ENCODE data around the gene PLXNB1. TPM values are rescaled to one million over a fixed set of nuclear protein-coding genes. Genes with fewer than 3 reads are reported as not detected.

Gene PLXNB1
- total RNA-seq, 1 experiment from 2014 or later, result 24.6 TPM

DNA sequence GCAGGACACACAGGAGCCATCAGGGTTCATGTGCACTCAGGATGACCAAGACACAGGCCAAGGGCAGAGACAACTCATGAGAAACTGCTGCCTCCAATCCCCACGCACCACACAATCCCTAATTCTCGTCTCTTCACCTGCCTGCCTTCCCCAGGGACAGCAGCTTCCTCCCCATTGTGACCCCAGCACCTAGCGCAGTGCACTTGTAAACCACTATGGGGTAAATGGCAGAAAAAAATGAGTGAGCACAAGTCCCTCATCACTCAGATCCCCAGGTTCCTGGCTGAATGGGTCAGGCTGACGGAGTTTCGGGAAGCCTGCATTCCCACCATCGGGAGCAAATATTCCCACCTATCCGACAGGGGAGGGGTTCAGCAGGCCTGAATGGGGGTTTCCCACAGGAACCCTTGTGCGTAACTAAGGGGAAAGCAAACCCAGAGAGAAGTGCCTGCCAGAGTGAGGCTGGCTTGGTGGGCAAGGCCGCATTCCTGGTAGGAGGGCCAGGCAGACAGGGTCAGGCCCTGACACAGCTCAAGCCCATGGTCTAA is 18.8 kb downstream of the PLXNB1 start:
- TF ChIP-seq, protein P1, sequence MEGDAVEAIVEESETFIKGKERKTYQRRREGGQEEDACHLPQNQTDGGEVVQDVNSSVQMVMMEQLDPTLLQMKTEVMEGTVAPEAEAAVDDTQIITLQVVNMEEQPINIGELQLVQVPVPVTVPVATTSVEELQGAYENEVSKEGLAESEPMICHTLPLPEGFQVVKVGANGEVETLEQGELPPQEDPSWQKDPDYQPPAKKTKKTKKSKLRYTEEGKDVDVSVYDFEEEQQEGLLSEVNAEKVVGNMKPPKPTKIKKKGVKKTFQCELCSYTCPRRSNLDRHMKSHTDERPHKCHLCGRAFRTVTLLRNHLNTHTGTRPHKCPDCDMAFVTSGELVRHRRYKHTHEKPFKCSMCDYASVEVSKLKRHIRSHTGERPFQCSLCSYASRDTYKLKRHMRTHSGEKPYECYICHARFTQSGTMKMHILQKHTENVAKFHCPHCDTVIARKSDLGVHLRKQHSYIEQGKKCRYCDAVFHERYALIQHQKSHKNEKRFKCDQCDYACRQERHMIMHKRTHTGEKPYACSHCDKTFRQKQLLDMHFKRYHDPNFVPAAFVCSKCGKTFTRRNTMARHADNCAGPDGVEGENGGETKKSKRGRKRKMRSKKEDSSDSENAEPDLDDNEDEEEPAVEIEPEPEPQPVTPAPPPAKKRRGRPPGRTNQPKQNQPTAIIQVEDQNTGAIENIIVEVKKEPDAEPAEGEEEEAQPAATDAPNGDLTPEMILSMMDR (conservative IDR thresholded peaks at IDR 0.05; ENCODE audit: low read depth, low read length), result no peak
- no peak for TF ChIP-seq EZH2 (IDR thresholded peaks at IDR 0.05; ENCODE audit: borderline replicate concordance, low read depth, low read length, poor library complexity, severe bottlenecking)
- Histone ChIP-seq H3K4me1 (ENCODE audit: insufficient read depth, low read length, poor library complexity, severe bottlenecking) (no peaks in the 10 kb centered on the region), H3K4me3 (ENCODE audit: low read depth, low read length, poor library complexity, severe bottlenecking) (no peak overlapping the region), H3K9me3 (ENCODE audit: low read depth, low read length, poor library complexity, severe bottlenecking) (no peaks in the 10 kb centered on the region), H3K27ac (ENCODE audit: low read depth, low read length, poor library complexity, severe bottlenecking) (no peak overlapping the region), H3K27me3 (replicated peaks; ENCODE audit: insufficient read depth, low read depth, low read length, poor library complexity) (no peaks in the 10 kb centered on the region), H3K36me3 (ENCODE audit: insufficient read depth, low read length, poor library complexity, severe bottlenecking) (no peaks in the 10 kb centered on the region)
- ChIA-PET POLR2A (ENCODE audit: low non-redundant PET) (no interaction called here), CTCF (no interaction called here)
- intact Hi-C loops (cut with micrococcal nuclease; ENCODE audit: unreplicated experiment), result no loop called here
- no peak for DNase-seq (ENCODE audit: low spot score)
- BruUV-seq (replicated peaks), result no TSS peak

DNA sequence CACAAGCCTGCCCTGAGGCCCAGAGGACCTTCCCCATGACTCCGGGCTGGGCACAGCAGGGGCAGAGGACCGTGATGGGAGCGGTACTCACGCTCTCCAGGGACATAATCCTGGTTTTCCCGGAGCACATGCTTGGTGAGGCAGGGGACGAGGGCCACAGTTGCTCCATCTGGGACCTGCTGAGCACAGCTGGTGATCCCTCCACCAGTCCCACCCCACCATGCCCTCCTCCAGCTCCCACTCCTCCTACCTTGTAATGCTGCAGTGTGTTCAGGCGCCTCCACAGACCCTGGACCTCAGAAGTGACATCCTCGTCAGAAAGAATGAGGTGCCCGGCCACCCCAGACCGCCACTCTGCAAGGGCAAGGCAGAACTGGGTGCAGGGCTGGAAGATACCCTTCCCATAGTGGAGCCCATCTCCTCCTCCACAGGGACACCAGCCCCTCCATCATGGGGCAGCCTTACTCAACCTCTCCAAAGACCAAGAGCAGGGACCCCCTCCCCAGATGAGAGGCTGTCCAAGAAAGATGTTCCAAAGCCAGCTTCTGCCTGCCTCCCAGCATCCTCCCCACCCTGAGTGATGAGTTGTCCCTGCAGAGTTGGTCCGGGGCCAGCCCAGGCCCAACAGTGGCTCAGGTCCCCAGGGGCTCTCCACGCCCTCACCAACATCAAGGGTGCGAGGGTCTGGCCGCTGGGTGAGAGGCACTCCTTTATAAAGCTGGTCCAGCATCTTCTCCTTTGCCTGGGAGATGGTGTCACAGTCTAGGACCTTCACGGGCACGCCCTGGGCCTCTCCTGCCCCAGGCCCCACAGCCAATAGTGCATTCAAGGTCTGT is 19.5 kb downstream of the PLXNB1 start:
- DNase-seq (ENCODE audit: low spot score), result no peak
- intact Hi-C loops (cut with micrococcal nuclease; ENCODE audit: unreplicated experiment), result no loop called here
- Histone ChIP-seq H3K9me3 (ENCODE audit: low read depth, low read length, poor library complexity, severe bottlenecking) (no peaks in the 10 kb centered on the region), H3K4me1 (ENCODE audit: insufficient read depth, low read length, poor library complexity, severe bottlenecking) (no peaks in the 10 kb centered on the region), H3K27me3 (replicated peaks; ENCODE audit: insufficient read depth, low read depth, low read length, poor library complexity) (no peaks in the 10 kb centered on the region), H3K36me3 (ENCODE audit: insufficient read depth, low read length, poor library complexity, severe bottlenecking) (no peaks in the 10 kb centered on the region), H3K27ac (ENCODE audit: low read depth, low read length, poor library complexity, severe bottlenecking) (no peak overlapping the region), H3K4me3 (ENCODE audit: low read depth, low read length, poor library complexity, severe bottlenecking) (no peak overlapping the region)
- ChIA-PET CTCF (no interaction called here), POLR2A (ENCODE audit: low non-redundant PET) (no interaction called here)
- TF ChIP-seq EZH2 (IDR thresholded peaks at IDR 0.05; ENCODE audit: borderline replicate concordance, low read depth, low read length, poor library complexity, severe bottlenecking), result no peak
- TF ChIP-seq, protein P1 (conservative IDR thresholded peaks at IDR 0.05; ENCODE audit: low read depth, low read length), result no peak
- BruUV-seq (replicated peaks), result no TSS peak

DNA sequence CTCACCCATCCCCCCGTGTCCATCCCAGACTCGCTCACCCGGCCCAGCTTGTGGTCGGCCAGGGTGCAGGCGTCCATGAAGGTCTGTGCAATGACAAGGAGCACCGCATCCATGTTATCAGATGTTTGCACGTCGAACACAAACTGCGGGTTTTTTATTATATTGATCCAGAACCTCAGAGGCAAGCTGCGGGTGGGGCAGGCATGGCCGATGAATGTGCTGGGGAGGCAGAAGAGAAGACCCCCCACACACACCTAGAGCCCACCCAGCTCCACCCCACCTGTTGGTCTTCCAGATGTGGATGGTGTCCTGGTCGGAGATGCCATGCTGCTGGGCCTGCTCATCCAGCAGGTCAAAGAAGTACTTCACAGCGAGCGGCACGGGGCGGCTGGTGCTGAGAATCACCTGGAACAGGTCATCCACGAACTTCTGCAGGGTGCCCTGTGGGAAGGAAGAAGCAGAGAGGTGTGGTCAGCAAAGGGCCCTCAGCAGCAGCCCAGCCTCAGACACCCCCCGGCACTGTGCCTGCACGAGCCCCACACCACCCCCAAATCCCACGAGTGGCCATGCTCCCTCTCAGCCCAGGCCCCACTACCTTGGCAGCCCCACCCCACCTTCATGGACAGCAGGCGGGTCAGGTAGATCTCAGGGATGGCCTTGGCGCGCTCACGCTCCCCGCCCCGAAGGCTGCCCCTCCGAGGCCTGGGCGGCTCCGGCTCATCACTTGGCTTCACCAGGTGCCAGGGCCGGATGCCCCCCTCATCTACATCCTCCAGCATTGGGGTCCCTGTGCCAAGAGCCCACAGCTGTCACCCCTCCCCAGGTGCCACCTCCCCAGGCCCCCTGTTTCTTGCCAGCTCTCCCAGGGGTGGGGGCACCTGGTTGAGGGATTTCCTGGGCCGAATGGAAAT is 20.3 kb downstream of the PLXNB1 start:
- no TSS peak for BruUV-seq (replicated peaks)
- H3K27me3 ChIP-seq (replicated peaks; ENCODE audit: insufficient read depth, low read depth, low read length, poor library complexity), result no peaks in the 10 kb centered on the region

More for the DNA sequence above, 20.3 kb downstream of the PLXNB1 start:
- Histone ChIP-seq H3K36me3 (ENCODE audit: insufficient read depth, low read length, poor library complexity, severe bottlenecking) (no peaks in the 10 kb centered on the region), H3K4me1 (ENCODE audit: insufficient read depth, low read length, poor library complexity, severe bottlenecking) (no peaks in the 10 kb centered on the region), H3K27ac (ENCODE audit: low read depth, low read length, poor library complexity, severe bottlenecking) (no peak overlapping the region), H3K9me3 (ENCODE audit: low read depth, low read length, poor library complexity, severe bottlenecking) (no peaks in the 10 kb centered on the region), H3K4me3 (ENCODE audit: low read depth, low read length, poor library complexity, severe bottlenecking) (no peak overlapping the region)
- POLR2A ChIA-PET (ENCODE audit: low non-redundant PET), result no interaction called here
- CTCF ChIA-PET, result no interaction called here
- DNase-seq (ENCODE audit: low spot score), result no peak
- TF ChIP-seq EZH2 (IDR thresholded peaks at IDR 0.05; ENCODE audit: borderline replicate concordance, low read depth, low read length, poor library complexity, severe bottlenecking), result no peak
- TF ChIP-seq, protein P1 (conservative IDR thresholded peaks at IDR 0.05; ENCODE audit: low read depth, low read length), result no peak
- intact Hi-C loops (cut with micrococcal nuclease; ENCODE audit: unreplicated experiment), result no loop called here
